HG02798 (cell line): ENCODE data around the gene OGA.

Experiments used
- ATAC-seq: cut with Tn5 transposase; IDR thresholded peaks from one replicate; pipeline ENCODE4 v1.9.1; 2021; ENCODE audit warnings: mild to moderate bottlenecking; ENCODE audit not compliant: unreplicated experiment, poor library complexity

OGA gene

DNA sequence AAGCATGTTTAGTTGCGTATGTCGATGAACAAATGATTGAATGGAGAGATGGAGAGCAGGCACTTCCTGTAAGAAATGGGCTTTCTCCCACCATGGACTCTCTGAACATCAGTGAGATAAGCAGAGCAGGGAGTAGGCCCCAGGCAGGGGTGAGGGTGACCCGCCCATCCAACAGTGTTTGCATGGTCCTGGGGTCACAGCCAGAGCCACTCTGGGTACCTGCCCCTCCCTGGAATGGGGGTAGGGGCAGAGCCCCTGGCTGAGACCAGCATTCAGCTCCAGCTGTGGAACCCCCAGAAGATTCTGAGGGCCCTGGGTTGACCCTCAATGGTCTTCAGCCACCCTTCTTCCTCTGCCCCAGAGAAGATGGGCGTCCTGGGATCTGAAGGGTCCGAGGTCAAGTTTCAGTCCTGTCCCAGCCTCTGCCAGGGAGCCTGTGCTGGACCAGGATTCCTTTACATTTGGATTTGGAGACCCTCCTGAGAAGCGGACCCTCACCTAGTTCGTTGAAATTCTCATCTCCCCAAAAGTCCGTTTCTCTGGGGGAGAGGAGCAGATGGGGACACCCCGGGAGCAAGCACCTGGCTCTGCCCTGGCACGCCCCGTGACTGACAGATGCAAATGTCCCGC is 40.0 kb downstream of the OGA start:
- ATAC-seq, result no peak

GRCh38 chr10:101777619-101778145 is 40.6 kb downstream of the OGA start:
- ATAC-seq, result no peak

GRCh38 chr10:101776161-101776817 is 42.0 kb downstream of the OGA start:
- no peak for ATAC-seq

DNA sequence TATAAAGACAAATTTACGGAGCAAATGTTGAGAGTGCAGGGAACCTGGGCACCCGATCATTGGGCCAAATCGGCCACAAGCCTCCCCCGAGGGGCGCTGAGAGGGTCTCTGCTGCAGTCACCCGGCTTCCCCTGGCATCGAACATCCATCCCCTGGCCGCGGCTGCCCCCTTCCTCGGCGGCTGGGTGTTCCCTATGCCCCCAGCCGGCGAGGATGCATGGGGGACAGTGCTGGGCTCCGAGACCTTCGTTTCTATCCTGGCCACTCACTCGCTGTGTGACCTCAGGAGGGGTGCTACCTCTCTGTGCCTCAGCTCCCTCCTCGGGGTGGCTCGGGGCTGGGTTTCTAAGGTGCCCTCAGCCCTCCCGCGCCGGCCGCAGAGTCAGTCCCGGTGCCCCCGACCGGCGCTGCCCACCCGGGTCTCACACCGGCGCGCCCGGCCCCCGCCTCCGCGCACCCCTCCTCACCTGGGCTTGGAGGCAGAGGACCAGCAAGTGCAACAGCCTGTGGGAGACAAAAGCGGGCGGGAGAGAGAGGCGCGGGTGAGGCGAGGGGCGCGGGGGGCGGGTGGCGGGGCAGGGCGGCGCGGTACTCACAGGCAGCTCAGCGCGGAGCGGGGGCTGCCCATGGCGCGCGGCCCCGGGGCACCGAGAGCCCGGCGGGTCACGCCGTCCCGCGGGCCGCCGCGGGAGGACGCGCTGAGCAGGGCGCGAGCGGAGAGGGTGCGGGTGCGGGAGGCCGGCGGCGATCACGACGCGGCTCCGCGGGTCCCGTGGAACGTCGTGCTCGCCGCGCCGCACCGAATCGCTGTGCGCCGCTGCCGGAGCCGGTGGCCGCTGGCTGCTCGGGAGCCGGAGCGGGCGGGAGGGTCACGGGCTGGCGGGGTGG is 42.7 kb downstream of the OGA start, which contains the start of gene FGF8:
Gene FGF8 (minus strand): TSS at position 842 of the 888 bp plus-strand sequence. CDS start 214 bp downstream, at position 628.
- no peak for ATAC-seq

DNA sequence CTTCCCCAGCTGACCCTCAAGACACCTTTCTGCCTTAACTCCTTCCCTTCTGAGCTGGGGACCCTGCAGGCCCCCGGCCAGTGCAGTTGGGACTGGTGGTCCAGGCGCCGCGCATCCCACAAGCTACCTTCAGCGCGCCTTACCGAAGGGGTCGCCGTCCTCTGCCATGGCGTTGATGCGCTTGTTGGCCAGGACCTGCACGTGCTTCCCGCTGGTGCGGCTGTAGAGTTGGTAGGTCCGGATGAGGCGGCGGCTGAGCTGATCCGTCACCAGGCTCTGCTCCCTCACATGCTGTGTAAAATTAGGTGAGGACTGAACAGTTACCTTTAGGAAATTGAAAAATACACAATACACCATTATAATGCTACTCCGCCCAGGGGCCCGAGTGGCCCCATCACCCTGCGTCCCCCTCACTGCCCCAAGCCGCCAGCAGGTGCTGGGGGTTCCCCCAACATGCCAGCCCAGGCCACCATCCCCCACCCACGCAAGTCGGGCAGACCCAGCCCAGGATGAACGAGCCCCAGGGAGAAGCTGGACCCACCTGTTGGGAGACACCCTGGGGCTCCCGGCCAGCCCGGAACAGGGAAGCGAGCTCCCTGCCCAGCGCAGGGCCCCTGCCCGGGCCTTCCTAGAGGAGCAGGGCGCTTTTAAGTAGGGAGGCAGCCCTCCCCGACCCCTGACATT is 43.5 kb downstream of the OGA start:
- no peak for ATAC-seq

GRCh38 chr10:101773923-101774588 is 44.2 kb downstream of the OGA start:
- no peak for ATAC-seq

GRCh38 chr10:101772895-101773761 is 45.1 kb downstream of the OGA start:
- ATAC-seq, result no peak

DNA sequence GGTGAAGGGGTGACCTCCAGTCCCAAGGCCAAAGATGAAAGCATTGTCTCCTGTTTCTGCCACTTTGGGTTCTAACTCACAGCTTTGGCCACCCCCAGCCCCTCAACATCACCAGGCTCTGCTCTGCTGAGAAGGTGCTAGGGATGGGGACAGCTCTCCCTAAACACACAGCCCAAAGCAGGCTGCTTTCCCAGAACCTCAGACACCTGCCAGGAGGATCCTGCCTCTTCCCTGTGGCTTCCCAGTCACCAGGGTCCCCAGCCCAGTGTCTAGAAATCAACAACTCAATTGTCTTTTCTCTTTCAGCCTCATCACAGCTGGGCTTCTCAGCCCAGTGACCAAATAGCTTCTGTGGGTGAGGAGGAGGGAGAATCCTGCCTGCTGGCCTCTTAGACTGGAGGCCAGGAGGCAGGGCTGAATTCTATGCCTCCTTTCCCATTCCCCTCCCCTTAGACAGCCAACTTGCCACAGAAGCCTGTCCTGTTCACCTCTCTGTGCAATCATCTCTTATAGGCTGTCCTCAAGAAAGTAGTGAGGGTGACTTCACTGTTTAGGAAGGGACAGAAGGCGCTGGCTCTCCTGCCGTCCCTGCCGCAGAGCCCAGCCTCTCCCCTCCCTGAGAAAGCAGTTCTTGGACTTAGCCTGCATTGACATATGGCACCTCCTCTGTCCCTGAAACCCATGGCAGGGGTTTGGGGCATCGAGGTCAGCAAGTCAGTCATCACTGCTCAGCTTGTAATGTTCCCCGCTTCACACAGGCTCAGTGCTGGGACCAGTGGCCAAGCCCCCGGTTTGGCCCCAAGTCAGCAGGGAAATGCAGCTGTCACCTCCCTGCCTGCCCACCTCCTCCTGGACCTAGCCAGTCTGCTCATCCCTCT is 46.0 kb downstream of the OGA start:
- no peak for ATAC-seq

DNA sequence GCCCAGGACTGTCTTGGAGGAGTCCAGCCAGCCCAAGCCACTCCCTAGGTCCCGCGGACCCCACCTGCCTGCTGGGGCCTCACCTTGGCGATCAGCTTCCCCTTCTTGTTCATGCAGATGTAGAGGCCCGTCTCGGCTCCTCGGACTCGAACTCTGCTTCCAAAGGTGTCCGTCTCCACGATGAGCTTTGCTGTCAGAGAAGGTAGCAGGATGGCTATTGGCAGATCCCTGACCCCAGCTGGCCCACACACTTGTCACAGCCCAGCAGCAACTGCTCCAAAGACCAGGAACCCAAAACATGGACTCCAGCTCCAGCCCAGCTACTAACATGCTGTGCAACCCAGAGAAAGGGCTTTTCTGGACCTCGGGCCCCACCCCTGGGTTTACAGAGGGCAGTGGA is 46.9 kb downstream of the OGA start:
- ATAC-seq, result no peak

GRCh38 chr10:101770331-101771215 is 47.7 kb downstream of the OGA start:
- ATAC-seq, result no peak

GRCh38 chr10:101769541-101770180 is 48.6 kb downstream of the OGA start:
- ATAC-seq, result no peak

DNA sequence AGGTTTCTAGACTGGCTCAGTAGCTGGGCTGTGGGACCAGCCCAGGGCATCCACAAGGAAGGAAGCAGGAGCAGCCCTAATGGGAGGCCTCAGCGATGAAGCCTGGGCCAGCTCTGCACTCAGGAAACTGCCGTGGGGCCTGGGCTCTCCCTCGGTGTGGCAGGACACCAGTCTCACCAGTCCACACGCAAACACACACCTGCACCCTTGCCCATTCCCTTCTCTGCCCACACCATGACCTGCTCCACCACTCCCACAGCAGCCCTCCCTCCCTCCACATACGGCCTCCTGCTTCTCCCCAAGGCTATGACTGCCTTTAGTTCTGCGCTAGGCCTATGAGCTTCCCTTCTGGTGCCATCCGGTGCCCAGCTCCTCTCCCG is 49.5 kb downstream of the OGA start:
- no peak for ATAC-seq

DNA sequence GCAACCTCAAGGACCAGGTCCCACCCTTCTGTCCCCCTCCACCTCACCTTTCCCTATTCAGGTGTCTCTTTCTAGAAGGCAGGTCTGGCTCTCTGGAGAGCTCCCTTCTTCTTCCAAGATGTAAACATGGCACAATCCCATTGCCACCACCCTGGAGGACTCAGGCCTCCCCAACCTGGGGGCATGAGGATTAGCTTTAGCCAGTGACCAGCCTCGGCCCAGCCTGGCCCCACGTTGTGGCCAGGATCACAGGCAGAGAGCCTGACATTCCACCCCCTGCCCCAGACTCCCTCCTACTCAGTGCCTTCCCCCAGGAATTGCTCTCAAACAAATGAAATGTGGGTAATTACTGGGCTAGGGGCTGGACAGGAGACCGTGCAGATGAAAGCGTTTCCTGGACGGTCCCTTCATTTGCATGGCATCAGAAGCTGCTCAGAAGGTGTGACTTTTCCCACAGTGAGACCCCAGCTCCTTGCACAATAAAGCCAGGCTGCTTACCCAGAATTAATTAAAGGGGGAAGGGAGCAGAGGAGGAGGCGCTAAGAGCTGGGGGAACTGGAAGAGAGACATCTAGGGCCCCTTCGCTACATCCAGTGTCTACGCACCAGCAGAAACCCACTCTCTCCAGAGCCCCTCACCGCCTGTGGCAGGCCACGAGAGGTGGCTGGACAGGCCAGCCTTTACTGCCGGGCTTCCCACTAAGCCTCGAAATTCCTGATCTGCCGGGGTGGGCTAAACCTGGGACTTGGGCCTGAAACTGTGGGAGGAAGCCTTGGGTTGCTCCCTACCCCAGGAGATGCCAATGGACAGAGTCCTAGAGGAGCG is 50.1 kb downstream of the OGA start:
- ATAC-seq, result no peak

DNA sequence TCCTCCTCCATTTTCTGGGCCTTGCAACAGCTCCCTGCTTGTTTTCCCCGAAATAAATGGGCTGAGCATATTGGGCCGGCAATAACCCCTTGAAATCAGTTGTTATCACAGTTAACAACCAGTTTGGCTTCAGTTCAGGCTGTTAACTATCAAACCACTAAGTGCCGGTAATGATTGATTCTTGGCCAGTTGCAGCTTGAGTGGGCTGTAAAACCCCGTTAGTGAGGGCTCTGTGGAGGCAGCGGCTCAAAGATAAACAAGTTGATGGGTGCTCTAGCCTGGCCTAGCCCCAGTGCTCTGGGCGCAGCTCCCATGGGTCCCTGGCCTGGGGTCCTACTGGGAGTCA is 50.7 kb downstream of the OGA start:
- ATAC-seq, result no peak

DNA sequence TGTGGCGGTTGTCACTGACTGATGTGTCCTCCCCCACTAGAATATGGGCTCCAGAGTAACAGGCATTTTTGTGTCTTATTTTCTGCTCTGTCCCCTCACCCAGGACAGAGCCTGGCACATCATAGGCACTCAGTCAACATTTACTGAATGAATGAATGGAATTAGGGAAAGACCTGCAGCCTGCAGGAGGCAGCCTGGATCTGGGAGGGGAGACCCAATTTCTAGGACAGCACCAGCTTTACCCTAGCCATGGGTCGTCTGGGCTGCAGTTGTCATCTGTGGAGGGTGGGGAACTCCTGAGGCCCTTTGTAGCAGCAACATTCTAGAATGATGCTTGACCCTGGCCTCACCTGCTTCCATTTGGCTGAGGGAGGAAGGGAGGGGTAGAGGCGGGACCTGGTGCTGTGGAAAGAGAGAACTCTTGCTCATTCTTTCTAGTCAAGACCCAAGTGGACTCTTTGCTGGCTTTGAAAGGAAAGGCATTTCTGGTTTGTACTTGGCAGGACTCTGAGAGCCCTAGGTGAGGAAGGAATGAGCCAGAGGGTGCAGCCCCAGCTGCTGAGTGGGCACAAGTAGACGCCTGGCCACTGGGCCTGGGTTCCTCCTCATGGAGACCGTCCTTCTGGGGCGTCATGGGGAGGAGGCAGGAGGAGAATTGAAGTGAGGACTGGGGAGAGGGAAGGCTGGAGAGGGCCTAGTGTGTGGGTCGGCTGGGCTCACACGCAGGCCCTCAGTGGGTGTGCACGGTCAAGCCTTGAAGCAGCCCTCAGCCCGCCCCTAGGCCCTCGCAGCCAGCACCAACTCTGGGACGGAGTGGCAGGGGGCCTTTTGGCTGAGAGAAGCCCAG is 51.3 kb downstream of the OGA start:
- ATAC-seq, result no peak
